GM19238 (cell line): ENCODE measurements around the gene VAV1.
"Not testable (repeated sequence)": the region's sequence is repeated elsewhere in the genome, so short reads cannot be mapped to it uniquely, and the experiment has no call there.

Source experiments
- DNase-seq: peaks from one replicate; pipeline ENCODE4 v3.0.0; 2011; ENCODE audit warnings: low spot score; ENCODE audit not compliant: insufficient read length

VAV1 gene

GRCh38 chr19:6754653-6755463 is 17.6 kb upstream of the VAV1 start:
- DNase-seq, result no peak

GRCh38 chr19:6760606-6761005 is 11.9 kb upstream of the VAV1 start:
- no peak for DNase-seq

- DNase-seq, result no peak
Measured at GRCh38 chr19:6761053-6761676, 11.3 kb upstream of the VAV1 start.

GRCh38 chr19:6762253-6762797 is 10.2 kb upstream of the VAV1 start:
- not testable (repeated sequence) for DNase-seq

- DNase-seq, result no peak
Measured at GRCh38 chr19:6765738-6766356, 6.7 kb upstream of the VAV1 start.

DNA sequence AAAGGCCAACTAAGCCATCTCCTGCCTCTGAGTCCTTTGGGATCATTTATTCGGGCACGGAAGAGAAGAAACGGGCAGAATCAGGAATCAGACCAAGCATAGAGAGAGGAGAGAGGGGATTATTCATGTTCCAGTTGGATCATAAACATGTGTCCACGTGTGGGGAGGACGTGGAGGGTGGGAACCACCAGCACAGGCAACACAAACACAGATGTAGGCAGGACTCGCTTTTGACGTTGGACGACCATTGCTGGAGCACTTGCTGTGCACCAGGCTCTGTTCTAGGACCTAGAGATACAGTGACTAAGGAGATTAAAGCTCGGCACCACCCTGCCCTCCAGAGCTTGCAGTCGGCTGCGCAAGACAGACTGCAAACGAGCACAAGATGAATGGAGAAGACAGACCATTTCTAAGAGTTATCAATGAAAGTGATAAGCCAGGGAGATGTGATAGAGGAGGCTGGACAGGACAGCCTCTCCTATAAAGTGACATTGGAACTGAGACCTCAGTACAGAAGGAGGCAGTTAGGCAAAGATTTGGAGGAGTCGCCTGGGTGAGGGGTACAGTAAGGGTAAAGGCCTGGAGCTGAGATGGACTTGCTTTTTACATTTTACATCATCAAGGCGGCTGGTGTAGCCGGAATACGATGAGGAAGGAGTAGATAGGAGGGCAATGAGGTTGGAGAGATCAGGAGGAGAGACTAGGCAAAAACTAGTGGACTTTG is 6.0 kb upstream of the VAV1 start:
- no peak for DNase-seq

DNA sequence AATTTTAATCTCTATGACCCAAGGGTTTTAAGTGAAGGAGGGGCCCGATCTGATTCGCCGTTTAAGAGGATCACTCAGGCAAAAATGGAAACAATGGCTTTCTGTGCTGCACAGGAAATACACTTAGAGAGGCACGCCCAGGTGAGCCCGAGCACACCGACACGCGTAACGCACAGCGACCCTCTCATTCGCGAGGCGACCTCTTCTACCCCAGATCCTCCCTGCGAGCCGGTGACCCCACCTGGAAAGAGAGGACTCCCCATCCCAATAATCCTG is 5.5 kb upstream of the VAV1 start:
- DNase-seq, result no peak

DNA sequence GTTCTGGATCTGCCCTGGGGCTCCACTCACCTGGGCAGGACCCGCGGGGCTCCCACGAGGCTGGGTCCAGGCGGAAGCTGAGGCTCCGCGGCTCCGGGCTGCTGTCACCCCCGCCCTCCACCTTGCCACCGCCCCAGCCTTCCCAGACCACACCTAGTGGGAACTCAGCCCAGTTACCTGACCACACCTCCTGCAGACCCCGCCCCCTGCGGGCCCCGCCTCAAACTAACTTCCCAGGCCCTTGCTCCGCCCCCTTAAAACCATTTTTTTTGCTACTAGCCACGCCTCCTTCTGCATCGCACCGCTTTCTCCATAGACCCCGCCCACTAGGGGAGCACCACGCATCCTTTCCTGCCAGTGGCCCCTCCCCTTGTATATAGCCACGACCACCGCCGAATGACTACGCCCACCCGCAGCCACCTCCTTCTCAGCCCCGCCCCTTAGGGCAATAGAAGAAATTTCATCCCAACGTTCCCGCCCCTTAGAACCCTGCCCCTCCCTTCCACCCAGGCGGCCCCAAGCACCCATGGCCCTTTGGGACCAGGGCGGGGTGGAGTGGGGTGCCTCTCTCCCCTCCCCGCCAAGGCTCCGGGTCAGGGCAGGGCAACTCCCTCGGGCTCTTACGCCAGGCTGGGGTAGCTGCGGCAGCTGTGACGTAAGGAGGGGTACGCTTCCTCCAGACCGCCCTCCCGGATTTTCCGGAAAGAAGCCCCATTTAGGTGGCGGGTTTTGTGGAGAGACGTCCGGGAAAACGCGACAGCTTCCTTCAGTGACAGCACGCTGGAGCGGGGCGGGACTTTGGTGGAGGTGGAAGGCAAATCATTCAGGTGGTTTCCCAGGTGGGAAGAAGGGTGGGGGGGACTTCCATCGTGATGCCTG is 4.9 kb upstream of the VAV1 start, which contains the start of gene SH2D3A:
Gene SH2D3A (minus strand): TSS at position 79 of the 879 bp plus-strand sequence. CDS start 3,687 bp downstream, outside the sequence.
- DNase-seq, result peak; percentile 85

DNA sequence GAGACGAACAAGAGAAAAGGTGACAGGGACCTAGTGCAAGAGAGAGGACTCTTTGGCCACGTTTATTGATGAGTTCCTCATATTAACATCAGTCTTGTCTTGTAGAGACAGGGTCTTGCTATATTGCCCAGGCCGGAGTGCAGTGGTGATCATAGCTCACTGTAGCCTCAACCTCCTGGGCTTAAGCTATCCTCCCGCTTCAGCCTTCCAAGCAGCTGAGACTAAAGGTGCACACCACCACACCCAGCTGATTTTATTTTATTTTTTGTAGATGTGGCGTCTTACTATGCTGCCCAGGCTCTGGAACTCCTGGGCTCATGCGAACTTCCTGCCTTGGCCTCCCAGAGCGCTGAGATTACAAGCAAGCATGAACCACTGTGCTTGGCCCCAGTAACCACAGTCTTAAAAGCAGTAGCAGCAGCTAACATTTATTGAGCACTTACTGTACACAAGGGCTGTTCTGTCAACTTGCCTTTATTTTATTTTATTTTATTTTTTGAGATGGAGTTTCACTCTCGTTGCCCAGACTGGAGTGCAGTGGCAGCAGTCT is 4.2 kb upstream of the VAV1 start:
- DNase-seq, result no peak

GRCh38 chr19:6769006-6769619 is 3.4 kb upstream of the VAV1 start:
- no peak for DNase-seq

DNA sequence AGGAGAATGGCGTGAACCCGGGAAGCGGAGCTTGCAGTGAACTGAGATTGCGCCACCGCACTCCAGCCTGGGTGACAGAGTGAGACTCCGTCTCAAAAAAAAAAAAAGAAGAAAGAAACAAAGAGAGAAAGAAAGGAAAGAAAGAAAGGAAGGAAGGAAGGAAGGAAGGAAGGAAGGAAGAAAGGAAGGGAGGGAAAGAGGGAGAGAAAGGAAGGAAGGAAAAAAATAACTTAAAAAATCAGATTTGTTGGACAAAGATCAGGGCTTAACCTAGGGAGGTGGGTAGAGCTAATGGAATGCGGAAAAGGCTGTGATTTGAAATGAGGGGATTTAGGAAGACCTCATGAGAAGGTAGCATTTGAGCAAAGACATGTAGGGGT is 870 bp upstream of the VAV1 start:
- not testable (repeated sequence) for DNase-seq

GRCh38 chr19:6772866-6773322 is 386 bp downstream of the VAV1 start:
- no peak for DNase-seq

GRCh38 chr19:6773323-6773931 is 919 bp downstream of the VAV1 start:
- peak; percentile 52 for DNase-seq

DNA sequence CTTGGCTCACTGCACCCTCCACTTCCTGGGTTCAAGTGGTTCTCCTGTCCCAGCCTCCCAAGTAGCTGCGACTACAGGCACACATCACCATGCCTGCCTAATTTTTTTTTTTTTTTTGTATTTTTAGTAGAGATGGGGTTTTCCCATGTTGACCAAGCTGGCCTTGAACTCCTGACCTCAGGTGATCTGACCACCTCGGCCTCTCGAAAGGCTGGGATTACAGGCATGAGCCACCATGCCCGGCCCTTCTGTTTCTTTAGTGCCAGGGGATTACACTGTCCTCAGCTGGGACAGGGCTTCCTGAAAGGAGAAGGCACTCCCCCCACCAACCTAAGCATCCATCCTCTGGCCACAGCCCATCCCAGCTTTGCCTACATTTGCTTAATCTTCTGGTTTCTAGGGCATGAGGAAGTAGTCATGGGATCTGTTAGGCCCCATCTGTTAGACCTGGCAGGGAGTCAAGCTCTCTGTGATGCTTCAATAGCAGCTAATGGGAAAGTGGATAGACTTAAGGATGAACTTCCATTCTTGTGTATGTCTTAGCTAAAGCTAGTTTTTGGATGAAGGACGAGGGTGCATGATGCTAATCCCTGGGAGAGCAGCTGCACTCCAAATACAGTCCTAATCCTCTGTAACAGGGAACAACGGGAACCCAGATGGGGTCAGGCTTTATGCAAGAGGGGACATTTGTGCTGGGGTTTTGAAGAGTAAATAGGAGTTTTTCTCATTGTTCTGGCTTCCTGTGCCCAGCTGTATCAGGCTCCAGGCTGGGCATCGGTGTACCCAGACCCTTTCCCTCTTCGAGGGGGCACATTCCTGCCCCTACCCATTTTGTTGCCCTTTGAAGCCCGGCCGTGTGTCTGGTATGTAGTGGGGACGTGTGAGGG is 2.6 kb downstream of the VAV1 start:
- no peak for DNase-seq

DNA sequence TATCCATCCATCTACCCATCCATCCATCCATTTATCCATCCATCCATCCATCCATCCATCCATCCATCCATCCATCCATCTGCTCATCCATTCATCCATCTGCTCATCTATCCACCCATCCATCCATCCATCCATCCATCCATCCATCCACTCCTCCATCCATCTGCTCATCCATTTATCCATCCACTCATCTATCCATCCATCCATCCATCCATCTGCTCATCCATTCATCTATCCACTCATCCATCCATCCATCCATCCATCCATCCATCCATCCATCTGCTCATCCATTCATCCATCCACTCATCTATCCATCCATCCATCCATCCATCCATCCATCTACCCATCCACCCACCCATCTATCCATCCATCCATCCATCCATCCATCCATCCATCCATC is 3.5 kb downstream of the VAV1 start:
- not testable (repeated sequence) for DNase-seq

GRCh38 chr19:6776999-6777398 is 4.5 kb downstream of the VAV1 start:
- no peak for DNase-seq

DNA sequence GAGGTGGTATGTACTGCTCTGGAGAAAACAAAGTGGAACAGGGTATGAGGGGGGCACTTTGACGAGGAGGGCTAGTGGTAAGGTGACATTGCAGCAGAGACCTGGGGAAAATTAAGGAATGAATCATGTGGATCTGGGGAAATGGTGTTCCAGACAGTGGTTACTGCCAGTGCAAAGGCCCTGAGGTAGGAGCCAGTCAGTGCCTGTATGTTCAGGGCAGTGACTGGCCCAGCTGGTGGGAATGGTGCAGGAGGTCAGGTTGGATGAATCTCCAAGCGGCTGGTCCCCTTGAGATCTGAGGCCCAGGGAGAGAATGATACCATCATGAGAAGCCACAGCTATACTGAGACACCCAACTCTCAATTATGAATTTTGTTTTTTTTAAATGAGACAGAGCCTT is 4.9 kb downstream of the VAV1 start:
- DNase-seq, result no peak

DNA sequence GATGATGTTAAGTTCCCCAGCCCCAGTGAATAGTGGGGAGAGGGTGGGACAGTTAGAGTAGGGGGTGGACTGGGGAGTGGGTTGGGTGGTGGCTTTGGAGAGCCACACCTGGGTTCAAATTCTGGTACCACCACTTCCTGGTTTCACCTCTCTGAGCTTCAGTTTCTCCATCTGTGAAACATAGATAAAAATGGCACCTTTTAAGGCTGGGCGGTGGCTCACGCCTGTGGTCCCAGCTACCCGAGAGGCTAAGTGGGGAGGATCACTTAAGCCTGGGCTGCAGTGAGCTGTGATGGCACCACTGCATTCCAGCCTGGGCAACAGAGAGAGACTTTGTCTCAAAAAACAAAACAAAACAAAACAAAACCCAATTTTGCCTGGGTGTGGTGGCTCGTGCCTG is 5.9 kb downstream of the VAV1 start:
- no peak for DNase-seq

DNA sequence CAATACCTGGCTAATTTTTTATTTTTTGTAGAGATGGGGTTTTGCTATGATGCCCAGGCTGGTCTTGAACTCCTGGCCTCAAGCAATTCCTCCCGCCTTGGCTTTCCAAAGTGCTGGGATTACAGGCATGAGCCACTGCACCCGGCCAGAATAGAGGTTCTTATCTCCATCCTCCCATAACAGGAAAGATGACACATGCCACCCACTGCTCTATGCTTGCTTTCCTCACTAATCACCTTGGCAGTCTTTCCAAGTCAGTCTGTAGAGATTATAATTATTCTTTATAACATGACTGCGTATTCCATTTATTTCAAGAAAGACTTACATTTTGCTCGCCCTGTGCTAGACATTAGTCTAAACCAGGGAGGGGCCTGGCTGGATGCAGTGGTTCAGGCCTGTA is 6.7 kb downstream of the VAV1 start:
- no peak for DNase-seq
